ENCODE measurements around the gene URB2.

Gene URB2

GRCh38 chr1:229709500-229710013 lies 83.5 kb downstream of the URB2 start:
- Histone ChIP-seq H3K4me3 (ENCODE audit: low read length) (no peak overlapping the region), H3K4me1 (ENCODE audit: control insufficient read depth, insufficient read depth, low read length) (no peaks in the 10 kb centered on the region), H3K27me3 (ENCODE audit: control insufficient read depth, insufficient read depth, low read length) (peaks cover 6% of the 10 kb centered on the region), H3K36me3 (ENCODE audit: control insufficient read depth, insufficient read depth, low read length) (no peaks in the 10 kb centered on the region), H3K9me3 (ENCODE audit: control insufficient read depth, low read length) (no peaks in the 10 kb centered on the region), H3K9ac (ENCODE audit: low read length) (no peak overlapping the region)
